HepG2 (cell line): ENCODE data around the gene TMC4. TPM values are rescaled to one million over a fixed set of nuclear protein-coding genes. Genes with fewer than 3 reads are reported as not detected.

ENCODE experiments used
- HDAC1 ChIP-seq: sonication (generic); formaldehyde crosslinking; IDR thresholded peaks from 2 replicates; pipeline ENCODE4 v1.5.1; 2020; ENCODE audit warnings: mild to moderate bottlenecking, missing genetic modification reagents
- HMG20A ChIP-seq: IDR thresholded peaks from 2 replicates; pipeline ENCODE4 v1.6.1; 2016; ENCODE audit warnings: borderline replicate concordance
- KAT8 ChIP-seq: IDR thresholded peaks from 2 replicates; pipeline ENCODE4 v1.6.1; 2016; ENCODE audit warnings: missing genetic modification reagents, missing compliant biosample characterization
- MAZ ChIP-seq, 2 experiments: sonication (generic) in 1 of 2; formaldehyde crosslinking in 1 of 2; IDR thresholded peaks; 2 replicates each; pipeline versions ENCODE4 v1.5.0 to v1.6.1; 2012 to 2020; ENCODE audit warnings: low read depth in 2 of 2, mild to moderate bottlenecking in 2 of 2, borderline replicate concordance in 1 of 2, improper control_type of control experiment in 1 of 2, low read length in 1 of 2, missing genetic modification reagents in 1 of 2, moderate library complexity in 1 of 2
- RXRA ChIP-seq: sonication (generic); formaldehyde crosslinking; IDR thresholded peaks from 2 replicates; pipeline ENCODE4 v1.5.1; 2020; ENCODE audit warnings: missing genetic modification reagents
- SALL1 ChIP-seq: sonication (generic); formaldehyde crosslinking; IDR thresholded peaks from 2 replicates; pipeline ENCODE4 v1.8.0; 2022; ENCODE audit warnings: mild to moderate bottlenecking, missing genetic modification reagents
- SETDB1 ChIP-seq: sonication (generic); formaldehyde crosslinking; IDR thresholded peaks from 2 replicates; pipeline ENCODE4 v1.5.1; 2020; ENCODE audit warnings: missing genetic modification reagents, mild to moderate bottlenecking, borderline replicate concordance
- SNRNP70 ChIP-seq: fragments of 200-400 bp; formaldehyde crosslinking; IDR thresholded peaks from 2 replicates; pipeline ENCODE4 v1.6.1; 2017; ENCODE audit warnings: mild to moderate bottlenecking, low read depth, low read length, moderate library complexity
- SOX13 ChIP-seq, 3 experiments: fragments of 450-650 bp in 1 of 3; sonication (generic) in 1 of 3; formaldehyde crosslinking in 1 of 3; IDR thresholded peaks in 2 of 3; conservative IDR thresholded peaks in 1 of 3; 2 replicates each; pipeline versions ENCODE4 v1.5.0 to v1.6.1; 2016 to 2020; ENCODE audit warnings: antibody characterized with exemption in 1 of 3, mild to moderate bottlenecking in 1 of 3, missing compliant biosample characterization in 1 of 3, missing genetic modification reagents in 1 of 3, moderate library complexity in 1 of 3
- TSC22D2 ChIP-seq: sonication (generic); formaldehyde crosslinking; IDR thresholded peaks from 2 replicates; pipeline ENCODE4 v1.5.1; 2020; ENCODE audit warnings: missing genetic modification reagents, mild to moderate bottlenecking, borderline replicate concordance
- XRCC5 ChIP-seq: fragments of 200-400 bp; formaldehyde crosslinking; optimal IDR thresholded peaks from 2 replicates; pipeline ENCODE3; 2017; ENCODE audit warnings: mild to moderate bottlenecking, low read length
- ZBTB33 ChIP-seq: sonication (generic); formaldehyde crosslinking; IDR thresholded peaks from 2 replicates; pipeline ENCODE4 v1.4.0; 2020; ENCODE audit warnings: missing genetic modification reagents
- ZFX ChIP-seq: sonication (generic); formaldehyde crosslinking; IDR thresholded peaks from 2 replicates; pipeline ENCODE4 v1.4.0; 2020; ENCODE audit warnings: mild to moderate bottlenecking, low read depth, missing genetic modification reagents, moderate library complexity
- ZFY ChIP-seq: sonication (generic); formaldehyde crosslinking; IDR thresholded peaks from 2 replicates; pipeline ENCODE4 v1.4.0; 2020; ENCODE audit warnings: missing genetic modification reagents
- ZNF225 ChIP-seq: sonication (generic); formaldehyde crosslinking; IDR thresholded peaks from 2 replicates; pipeline ENCODE4 v1.4.0; 2020; ENCODE audit warnings: mild to moderate bottlenecking, missing genetic modification reagents
- ZNF280D ChIP-seq: sonication (generic); formaldehyde crosslinking; IDR thresholded peaks from 2 replicates; pipeline ENCODE4 v1.5.1; 2020; ENCODE audit warnings: mild to moderate bottlenecking, missing genetic modification reagents
- ZNF335 ChIP-seq: sonication (generic); formaldehyde crosslinking; IDR thresholded peaks from 2 replicates; pipeline ENCODE4 v1.4.0; 2020; ENCODE audit warnings: missing genetic modification reagents
- polyA plus RNA-seq, 8 experiments: library from polyadenylated mRNA; depleted of rRNA in 3 of 8; stranded (reverse) in 7 of 8; unstranded in 1 of 8; fragments of >200 nt; fragmentation: Illumina TruSeq in 4 of 8; extraction: Trizol in 4 of 8; gene quantifications; 2 replicates each; pipeline versions ENCODE4 v1.2.1 to v1.2.3, GENCODE V29; 2011 to 2016; ENCODE audit warnings: low read depth in 4 of 8, missing spikeins in 1 of 8, mixed read lengths in 1 of 8; ENCODE audit not compliant: insufficient read depth in 1 of 8
- total RNA-seq, 5 experiments: library from RNA; depleted of rRNA; stranded (reverse); fragments of >200 nt; fragmentation: Illumina TruSeq; extraction: Trizol; gene quantifications; 2 replicates each; pipeline ENCODE4 v1.2.3, GENCODE V29; 2016; ENCODE audit warnings: low read depth in 1 of 5
- TF ChIP-seq, protein P1 (sequence below): sonication (generic); formaldehyde crosslinking; conservative IDR thresholded peaks from 2 replicates; pipeline ENCODE4 v1.8.1; 2023; ENCODE audit warnings: missing genetic modification reagents
- TF ChIP-seq, protein P2 (sequence below): sonication (generic); formaldehyde crosslinking; IDR thresholded peaks from 2 replicates; pipeline ENCODE4 v1.5.1; 2020; ENCODE audit warnings: missing genetic modification reagents, mild to moderate bottlenecking, borderline replicate concordance

Gene TMC4
- total and polyA plus RNA-seq, 2 of the 13 experiments (the other 11 are each of a cell fraction or from before 2014, with no cell fraction given), result 0.13 to 0.24 TPM

- TF ChIP-seq ZNF280D (CRISPR knock-in tag) (peak; percentile 55; the same call in 1 of the 2 replicates), SALL1 (CRISPR knock-in tag) (peak; percentile 37; the same call in 1 of the 2 replicates), ZNF335 (CRISPR knock-in tag) (0 out of 2 replicates have a peak, but pooled peaks have one; percentile 46), MAZ (IDR thresholded peaks at IDR 0.05; ENCODE audit: borderline replicate concordance, low read depth, low read length) (no peak), MAZ (CRISPR knock-in tag; IDR thresholded peaks at IDR 0.05; ENCODE audit: low read depth) (peak; percentile 36; the same call in 1 of the 2 replicates), HMG20A (0 out of 2 replicates have a peak, but pooled peaks have one; percentile 17), ZBTB33 (CRISPR knock-in tag) (peak; percentile 79), HDAC1 (CRISPR knock-in tag) (0 out of 2 replicates have a peak, but pooled peaks have one; percentile 29), XRCC5 (peak; percentile 14), SNRNP70 (no peak), ZNF225 (CRISPR knock-in tag) (0 out of 2 replicates have a peak, but pooled peaks have one; percentile 47), RXRA (CRISPR knock-in tag) (peak; percentile 49; the same call in 1 of the 2 replicates), ZFX (CRISPR knock-in tag) (no peak; the same call in 1 of the 2 replicates), ZFY (CRISPR knock-in tag) (peak; percentile 17; the same call in 1 of the 2 replicates), TSC22D2 (CRISPR knock-in tag) (0 out of 2 replicates have a peak, but pooled peaks have one; percentile 32), KAT8 (CRISPR knock-in tag) (0 out of 2 replicates have a peak, but pooled peaks have one; percentile 30), SETDB1 (CRISPR knock-in tag) (no peak), SOX13 (IDR thresholded peaks at IDR 0.05) (no peak), SOX13 (CRISPR knock-in tag; conservative IDR thresholded peaks at IDR 0.05 in 1 of 2, IDR thresholded peaks at IDR 0.05 in 1 of 2) (0 out of 4 replicates have a peak, but pooled peaks have one; percentile 13 to 58)
- TF ChIP-seq, protein P1, sequence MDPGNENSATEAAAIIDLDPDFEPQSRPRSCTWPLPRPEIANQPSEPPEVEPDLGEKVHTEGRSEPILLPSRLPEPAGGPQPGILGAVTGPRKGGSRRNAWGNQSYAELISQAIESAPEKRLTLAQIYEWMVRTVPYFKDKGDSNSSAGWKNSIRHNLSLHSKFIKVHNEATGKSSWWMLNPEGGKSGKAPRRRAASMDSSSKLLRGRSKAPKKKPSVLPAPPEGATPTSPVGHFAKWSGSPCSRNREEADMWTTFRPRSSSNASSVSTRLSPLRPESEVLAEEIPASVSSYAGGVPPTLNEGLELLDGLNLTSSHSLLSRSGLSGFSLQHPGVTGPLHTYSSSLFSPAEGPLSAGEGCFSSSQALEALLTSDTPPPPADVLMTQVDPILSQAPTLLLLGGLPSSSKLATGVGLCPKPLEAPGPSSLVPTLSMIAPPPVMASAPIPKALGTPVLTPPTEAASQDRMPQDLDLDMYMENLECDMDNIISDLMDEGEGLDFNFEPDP (CRISPR knock-in tag), result no peak
- TF ChIP-seq, protein P2, sequence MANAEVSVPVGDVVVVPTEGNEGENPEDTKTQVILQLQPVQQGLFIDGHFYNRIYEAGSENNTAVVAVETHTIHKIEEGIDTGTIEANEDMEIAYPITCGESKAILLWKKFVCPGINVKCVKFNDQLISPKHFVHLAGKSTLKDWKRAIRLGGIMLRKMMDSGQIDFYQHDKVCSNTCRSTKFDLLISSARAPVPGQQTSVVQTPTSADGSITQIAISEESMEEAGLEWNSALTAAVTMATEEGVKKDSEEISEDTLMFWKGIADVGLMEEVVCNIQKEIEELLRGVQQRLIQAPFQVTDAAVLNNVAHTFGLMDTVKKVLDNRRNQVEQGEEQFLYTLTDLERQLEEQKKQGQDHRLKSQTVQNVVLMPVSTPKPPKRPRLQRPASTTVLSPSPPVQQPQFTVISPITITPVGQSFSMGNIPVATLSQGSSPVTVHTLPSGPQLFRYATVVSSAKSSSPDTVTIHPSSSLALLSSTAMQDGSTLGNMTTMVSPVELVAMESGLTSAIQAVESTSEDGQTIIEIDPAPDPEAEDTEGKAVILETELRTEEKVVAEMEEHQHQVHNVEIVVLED (CRISPR knock-in tag), result no peak
Observed at GRCh38 chr19:54207983-54208783, 35.2 kb upstream of the TMC4 start (continued).
